Pulmonary artery endothelial cell (primary cell): ENCODE results near the gene ZFPM1. TPM values are rescaled to one million over a fixed set of nuclear protein-coding genes. Genes with fewer than 3 reads are reported as not detected.

Experiments
- DNase-seq: peaks from one replicate; pipeline ENCODE4 v3.0.0-alpha.2; 2011; ENCODE audit warnings: low read depth, low spot score
- total RNA-seq: library from RNA; depleted of rRNA; stranded (reverse); fragments of >200 nt; gene quantifications from 2 replicates; pipeline ENCODE4 v1.2.3, GENCODE V29; 2014

Gene ZFPM1
- total RNA-seq, 1 donor from 2014 or later: 2.0 TPM

DNA sequence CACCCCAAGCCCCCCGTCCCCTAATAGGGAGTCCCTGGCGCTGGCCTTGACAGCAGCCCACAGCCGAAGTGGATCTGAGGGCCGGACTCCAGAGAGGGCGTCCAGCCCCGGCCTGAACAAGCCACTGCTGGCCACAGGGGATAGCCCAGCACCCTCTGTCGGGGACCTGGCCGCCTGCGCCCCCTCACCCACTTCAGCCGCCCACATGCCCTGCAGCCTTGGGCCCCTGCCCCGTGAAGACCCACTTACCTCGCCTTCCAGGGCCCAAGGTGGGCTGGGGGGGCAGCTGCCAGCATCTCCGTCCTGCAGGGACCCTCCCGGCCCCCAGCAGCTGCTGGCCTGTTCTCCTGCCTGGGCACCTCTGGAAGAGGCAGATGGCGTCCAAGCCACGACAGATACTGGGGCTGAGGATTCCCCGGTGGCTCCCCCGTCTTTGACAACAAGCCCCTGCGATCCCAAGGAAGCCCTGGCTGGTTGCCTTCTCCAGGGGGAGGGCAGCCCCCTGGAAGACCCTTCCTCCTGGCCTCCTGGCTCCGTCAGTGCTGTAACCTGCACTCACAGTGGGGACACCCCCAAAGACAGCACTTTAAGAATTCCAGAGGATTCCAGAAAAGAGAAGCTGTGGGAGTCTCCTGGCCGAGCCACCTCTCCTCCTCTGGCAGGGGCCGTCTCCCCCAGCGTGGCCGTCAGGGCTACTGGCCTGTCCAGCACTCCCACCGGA, 19.3 kb upstream of the ZFPM1 start:
- no peak for DNase-seq

DNA sequence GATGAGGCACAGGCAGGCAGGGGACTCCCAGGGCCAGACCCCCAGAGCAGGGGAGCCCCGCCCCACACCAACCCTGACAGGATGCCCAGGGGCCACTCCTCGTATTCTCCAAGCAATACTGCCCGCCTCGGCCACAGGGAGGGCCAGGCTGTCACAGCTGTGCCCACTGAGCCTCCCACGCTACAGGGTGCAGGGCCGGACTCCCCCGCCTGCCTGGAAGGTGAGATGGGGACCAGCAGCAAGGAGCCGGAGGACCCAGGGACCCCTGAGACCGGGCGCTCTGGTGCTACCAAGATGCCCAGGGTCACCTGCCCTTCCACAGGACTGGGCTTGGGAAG, 18.8 kb upstream of the ZFPM1 start:
- no peak for DNase-seq

DNA sequence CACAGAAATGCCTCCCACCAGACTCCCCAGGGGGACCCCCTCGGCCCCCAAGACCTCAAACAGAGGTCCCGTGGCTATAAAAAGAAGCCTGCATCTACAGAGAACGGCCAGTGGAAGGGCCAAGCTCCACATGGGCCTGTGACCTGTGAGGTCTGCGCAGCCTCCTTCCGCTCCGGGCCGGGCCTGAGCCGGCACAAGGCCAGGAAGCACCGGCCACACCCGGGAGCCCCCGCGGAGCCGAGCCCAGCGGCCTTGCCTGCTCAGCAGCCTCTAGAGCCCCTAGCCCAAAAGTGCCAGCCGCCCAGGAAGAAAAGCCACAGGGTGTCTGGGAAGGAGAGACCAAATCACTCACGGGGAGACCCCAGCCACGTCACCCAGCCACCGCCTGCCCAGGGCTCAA, 18.3 kb upstream of the ZFPM1 start:
- no peak for DNase-seq

DNA sequence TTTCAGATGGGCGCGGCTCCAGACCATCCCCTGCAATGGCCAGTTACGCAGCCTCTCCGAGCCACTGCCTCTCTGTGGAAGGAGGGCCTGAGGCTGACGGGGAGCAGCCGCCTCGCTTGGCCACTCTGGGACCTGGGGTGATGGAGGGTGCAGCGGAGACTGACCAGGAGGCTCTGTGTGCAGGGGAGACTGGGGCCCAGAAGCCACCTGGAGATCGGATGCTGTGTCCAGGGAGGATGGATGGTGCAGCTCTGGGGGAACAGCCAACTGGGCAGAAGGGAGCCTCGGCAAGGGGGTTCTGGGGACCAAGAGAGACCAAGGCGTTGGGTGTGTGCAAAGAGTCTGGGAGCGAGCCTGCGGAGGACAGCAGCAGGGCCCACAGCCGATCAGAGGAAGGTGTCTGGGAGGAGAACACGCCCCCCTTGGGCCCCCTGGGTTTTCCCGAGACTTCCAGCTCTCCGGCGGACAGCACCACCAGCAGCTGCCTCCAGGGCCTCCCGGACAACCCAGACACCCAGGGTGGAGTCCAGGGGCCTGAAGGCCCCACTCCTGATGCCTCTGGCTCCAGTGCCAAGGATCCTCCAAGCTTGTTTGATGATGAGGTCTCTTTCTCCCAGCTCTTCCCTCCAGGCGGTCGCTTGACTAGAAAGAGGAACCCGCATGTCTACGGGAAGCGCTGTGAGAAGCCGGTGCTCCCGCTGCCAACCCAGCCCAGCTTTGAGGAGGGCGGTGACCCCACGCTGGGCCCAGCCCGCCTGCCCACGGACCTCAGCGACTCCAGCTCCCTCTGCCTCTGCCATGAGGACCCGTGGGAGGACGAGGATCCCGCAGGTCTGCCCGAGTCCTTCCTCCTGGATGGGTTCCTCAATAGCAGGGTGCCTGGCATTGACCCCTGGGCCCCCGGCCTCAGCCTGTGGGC, 17.4 kb upstream of the ZFPM1 start:
- DNase-seq: no peak

DNA sequence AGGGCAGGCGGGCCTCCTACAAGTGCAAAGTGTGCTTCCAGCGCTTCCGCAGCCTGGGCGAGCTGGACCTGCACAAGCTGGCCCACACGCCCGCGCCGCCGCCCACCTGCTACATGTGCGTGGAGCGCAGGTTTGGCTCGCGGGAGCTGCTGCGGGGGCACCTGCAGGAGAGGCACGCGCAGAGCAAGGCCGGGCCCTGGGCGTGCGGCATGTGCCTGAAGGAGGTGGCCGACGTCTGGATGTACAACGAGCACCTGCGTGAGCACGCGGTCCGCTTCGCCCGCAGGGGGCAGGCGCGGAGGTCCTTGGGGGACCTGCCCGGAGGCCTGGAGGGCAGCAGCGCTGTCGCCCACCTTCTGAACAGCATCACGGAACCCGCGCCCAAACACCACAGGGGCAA, 16.3 kb upstream of the ZFPM1 start:
- no peak for DNase-seq

DNA sequence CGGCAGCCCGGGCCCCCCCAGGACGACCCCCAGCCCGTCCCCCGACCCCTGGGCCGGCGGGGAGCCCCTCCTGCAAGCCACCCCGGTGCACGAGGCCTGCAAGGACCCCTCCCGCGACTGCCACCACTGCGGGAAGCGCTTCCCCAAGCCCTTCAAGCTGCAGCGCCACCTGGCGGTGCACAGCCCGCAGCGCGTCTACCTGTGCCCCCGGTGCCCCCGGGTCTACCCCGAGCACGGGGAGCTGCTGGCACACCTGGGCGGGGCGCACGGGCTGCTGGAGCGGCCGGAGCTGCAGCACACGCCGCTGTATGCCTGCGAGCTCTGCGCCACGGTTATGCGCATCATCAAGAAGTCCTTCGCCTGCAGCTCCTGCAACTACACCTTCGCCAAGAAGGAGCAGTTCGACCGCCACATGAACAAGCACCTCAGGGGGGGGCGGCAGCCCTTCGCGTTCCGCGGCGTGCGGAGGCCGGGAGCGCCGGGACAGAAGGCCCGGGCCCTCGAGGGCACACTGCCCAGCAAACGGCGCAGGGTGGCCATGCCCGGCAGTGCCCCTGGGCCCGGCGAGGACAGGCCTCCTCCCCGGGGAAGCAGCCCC, 15.6 kb upstream of the ZFPM1 start:
- no peak for DNase-seq

DNA sequence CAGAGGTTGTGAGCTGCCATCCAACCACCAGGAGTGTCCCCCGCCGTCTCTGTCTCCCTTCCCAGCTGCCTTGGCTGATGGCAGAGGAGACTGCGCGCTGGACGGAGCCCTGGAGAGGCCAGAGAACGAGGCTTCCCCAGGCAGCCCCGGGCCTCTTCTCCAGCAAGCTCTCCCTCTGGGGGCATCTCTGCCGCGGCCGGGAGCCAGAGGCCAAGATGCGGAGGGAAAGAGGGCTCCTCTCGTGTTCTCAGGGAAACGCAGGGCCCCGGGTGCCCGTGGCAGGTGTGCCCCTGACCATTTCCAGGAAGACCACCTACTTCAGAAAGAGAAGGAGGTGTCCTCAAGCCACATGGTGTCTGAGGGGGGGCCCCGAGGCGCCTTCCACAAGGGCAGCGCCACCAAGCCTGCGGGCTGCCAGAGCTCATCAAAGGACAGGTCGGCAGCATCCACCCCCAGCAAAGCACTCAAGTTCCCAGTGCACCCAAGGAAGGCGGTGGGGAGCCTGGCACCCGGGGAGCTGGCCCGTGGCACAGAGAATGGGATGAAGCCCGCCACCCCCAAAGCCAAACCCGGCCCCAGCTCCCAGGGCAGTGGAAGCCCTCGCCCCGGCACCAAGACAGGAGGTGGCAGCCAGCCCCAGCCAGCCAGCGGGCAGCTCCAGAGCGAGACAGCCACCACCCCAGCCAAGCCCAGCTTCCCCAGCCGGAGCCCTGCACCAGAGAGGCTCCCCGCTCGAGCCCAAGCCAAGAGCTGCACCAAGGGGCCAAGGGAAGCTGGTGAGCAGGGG, 14.8 kb upstream of the ZFPM1 start:
- no peak for DNase-seq

DNA sequence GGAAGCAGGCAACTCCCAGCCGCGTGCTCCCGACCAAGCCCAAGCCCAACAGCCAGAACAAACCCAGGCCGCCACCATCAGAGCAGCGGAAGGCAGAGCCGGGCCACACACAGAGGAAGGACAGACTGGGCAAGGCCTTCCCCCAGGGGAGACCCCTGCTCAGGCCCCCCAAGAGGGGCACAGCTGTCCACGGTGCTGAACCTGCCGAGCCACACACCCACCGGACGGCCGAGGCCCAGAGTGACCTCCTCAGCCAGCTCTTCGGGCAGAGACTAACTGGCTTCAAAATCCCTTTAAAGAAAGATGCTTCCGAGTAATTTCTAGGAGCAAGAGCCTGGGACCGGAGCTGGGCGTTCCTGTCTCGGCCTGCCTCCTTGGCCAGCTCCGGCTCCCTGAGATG, 14.1 kb upstream of the ZFPM1 start:
- DNase-seq: no peak

DNA sequence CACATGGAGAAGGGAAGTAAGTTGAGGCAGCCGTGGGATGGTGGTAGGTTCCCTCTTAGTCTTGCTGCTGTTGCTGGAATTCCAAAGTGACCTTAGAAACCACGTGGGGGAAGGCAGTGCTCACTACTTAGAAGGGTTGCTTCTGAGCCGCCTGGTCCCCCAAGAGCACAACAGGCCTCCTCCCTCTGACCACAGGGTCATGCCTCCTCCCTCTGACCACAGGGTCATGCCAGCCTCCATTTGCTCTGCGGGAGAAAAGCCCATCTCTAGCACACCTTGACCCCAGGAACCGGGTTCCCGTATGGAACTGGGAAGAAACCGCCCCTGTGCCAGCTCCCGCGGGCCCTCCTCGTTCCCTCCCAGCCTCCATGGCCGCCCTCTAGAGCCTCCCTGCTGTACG, 13.4 kb upstream of the ZFPM1 start:
- DNase-seq: no peak

DNA sequence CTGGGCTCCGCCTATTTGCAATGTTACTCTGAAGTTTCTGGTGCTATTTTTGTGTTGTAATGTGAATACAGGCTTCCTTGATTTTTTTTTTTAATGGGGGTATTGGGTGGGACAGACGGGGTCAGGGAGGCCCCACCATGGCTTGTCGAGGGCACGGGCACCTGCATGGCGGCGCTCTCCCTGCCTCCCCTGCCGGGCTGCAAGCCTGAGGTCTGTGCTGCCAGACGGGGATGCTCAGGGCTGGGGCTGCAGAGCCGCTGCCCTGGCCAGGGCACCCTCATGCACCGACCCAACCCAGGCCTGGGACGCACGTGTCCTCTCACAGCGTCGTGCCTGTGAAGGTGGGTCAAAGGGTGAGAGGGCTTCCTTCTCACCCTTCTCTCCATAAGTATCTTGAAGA, 13.0 kb upstream of the ZFPM1 start:
- no peak for DNase-seq

DNA sequence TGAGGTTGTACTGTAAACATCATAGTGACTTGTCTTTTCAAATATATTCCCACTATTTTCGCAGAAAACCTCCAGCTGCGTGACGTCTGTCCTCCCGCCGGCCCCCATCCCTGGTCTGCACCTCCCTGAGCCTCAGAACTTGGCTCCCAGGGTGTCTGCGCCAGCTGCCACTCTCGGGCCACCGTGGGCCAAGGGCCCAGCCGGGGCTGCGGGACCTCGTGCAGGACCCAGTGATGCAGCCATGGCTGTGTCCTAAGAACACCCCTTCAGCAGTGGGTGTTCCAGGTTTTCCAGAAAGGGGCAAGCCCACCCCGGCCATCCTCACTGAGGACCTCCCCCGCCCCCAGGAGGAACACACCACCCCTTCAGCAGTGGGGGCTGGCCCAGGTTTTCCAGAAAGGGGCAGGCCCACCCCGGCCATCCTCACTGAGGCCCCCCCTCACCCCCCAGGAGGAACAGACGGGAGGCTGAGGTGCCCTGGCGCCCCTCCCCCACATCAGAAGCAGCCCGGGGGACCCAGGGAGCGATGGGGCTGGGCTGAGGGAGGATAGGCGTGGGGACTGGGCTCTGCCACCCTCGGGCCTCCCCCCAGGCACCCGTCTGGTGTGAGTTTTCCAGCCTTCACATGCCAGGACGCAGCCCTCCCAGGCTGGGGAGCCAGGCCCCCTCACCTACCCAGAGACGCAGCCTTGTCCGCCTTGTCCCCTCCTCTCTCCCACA, 12.2 kb upstream of the ZFPM1 start:
- no peak for DNase-seq

DNA sequence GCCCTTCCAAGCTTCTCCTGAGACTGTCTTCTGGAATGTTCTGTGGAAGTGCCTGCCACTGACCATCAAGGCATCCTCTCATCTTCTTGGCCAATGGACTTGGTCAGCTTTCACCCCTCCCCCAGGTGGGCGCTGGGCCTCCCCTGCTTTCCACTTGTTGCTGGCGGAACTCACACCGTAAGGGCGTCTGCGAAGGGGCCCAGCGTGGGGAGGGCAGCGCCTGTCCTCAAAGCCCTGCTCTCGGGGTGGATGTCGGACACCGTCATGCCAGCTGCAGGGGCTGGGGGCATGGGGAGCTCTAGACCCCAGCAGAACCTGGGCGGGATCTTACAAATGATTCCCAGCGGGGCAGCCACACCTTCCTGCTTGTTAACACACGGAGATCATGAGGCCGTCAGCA, 11.6 kb upstream of the ZFPM1 start:
- no peak for DNase-seq

DNA sequence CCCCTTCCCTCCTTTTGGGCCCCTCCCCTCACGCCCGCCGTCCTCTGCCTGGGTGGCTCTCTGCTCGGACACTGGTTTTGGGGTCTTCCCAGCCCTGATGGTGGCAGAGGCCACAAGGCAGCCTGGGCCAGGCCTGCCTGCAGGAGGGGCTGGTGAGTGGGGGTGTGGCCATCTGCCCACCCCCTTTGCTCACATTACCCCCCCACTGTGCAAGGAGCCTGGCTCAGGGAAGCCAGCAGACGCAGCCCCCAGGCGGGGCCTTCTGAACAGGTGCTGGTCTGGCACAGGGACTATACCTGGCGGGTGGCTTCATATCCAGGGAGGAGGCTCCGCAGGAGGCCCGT, 10.7 kb upstream of the ZFPM1 start:
- no peak for DNase-seq

DNA sequence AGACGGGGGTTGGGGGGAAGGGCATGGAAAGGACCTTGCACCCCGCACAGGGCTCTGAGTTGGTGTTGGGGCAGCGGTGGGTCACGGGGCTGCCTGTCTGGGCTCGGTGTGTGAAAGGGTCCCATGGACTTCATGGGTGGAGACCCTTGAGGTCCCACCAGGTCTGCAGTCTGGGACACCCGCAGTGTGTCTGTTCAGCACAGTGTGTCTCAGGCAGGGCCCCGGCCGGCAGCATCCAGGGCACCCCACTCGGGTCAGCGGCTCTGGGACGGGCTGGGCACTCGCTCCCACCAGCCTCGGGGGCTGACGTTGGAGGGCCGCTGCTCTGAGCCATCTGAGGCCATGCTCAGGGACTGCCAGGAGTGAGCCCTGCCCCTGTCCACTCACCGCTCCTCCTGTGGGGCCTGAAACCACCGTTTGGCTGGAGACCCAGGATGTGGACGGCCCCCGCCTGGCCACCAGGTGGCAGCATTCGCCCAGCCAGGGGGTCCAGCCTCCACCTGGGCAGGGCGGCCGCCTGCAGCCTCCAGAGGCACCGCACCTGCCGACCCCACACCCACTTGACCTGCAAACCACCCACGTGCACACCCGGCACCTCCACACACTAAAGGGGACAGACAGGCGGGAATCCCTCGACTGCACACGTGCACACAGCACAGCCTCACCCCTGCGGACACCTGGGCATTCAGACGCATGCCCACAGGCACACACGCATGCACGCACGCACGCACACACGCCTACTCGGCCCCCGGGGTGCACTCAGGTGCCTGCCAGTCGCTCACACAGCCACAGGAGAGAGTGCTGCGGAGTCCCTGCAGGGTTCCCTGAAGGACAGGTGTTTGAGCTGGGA, 10.1 kb upstream of the ZFPM1 start:
- DNase-seq: no peak

DNA sequence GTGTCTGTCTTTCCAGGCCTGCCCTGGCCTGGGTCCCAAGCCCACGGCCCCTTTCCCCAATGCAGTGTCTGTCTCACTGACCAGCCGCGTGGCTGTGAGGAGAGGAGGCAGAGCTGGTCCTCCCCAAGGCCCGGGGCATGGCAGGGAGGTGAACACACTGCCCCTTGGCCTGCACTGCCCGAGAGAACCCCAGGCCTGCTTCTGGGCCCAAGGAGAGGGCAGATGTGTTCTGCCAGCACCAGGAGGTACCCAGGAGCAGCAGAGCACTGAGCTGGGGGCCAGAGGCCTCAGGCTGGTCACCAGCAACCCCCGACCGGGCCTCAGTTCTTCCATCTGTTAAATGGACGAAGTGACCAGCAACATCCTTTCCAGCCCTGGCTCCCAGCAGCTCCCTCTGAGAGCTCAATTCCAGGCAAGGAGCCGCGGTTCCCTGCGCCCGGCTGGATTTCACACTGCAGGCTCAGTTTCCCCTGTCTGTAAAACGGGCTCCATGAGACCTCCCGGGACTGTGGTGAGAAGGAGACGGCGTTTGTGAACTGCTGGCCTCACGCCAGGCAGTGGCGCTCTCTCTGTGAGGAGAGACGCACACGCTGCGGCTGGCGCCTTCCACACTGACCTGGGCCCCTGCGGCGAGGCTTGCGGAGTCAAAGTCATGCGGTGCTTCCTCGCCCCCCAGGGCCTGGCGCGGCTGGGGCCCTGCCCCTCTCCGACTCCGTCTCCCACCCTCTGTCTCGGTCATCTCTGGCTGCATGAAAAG, 8.1 kb upstream of the ZFPM1 start:
- DNase-seq: no peak

DNA sequence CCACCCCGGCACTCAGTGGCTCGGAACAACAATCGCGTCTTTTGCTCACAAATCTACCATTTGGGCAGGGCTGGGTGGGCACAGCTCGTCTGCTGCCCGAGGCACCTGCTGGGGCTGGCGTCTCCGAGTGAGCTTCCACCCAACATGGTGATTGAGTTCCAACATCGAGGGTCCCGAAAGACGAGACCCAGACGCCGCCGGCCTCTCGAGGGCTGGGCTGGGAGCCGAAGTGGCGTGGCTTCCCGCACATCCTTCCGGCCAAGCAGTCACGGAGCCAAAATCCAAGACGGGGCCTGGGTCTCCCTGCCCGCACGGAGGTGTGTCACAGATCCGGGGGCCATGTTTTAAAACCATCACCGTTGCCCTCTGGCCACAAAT, 7.5 kb upstream of the ZFPM1 start:
- no peak for DNase-seq

DNA sequence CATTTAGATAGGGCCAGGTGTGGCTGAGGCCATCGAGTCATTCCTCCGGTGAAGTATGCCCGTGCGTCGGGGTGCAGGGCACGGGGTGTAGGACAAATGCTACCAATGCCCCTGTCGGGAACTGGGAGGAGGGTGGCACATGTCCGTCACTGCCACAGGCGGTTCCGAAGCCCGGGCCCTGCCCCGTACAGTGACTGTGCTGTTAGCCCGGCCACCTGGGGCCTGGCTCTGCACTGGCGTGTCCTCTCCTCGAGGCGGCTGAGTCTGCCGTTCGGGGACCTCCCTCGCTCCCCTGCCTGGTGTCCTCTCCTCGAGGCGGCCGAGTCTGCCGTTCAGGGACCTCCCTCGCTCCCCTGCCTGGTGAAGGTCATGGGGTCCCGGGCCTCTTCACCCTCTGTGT, 7.0 kb upstream of the ZFPM1 start:
- no peak for DNase-seq

DNA sequence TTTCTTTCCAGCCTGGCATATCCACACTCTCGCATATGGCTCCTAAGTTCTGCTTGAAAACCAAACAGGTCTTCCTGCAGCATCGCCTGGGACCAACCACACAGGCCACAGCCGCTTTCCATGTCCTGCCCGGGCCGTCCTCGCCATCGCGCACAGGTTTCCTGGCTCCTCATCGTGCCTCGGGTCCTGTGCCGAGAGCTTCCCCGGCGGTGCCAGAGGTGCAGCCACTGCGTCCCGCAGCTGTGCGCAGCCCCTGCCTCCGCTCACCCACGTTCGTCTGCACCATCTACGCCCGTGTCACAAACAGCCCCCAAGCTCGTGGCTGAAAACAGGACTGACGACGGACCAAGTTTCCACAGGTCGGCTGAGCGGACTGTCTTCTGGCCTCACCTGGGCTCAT, 6.3 kb upstream of the ZFPM1 start:
- DNase-seq: no peak

DNA sequence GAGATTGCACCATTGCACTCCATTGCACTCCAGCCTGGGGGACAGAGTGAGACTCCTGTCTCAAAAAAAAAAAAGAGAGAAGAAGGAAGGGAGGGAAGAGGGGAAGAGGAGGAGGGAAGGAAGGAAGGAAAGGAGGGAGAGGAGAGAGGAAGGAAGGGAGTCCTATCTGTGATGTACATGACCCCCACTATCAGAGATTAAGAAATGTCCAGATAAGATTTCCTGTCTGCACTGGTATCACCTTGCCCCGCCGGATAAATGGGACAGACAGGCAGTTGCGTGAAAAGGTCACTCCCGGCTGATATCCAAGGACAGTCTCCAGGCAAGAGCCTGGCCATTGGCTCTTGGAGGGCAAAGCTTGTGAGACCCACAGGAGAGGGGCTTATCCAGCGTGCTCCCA, 5.2 kb upstream of the ZFPM1 start:
- no peak for DNase-seq
